LNCAP (cell line): ENCODE results near the gene SPATA18.

Experiments used
- CTCF ChIP-seq: fragments of 450-650 bp; IDR thresholded peaks from 2 replicates; pipeline ENCODE4 v1.5.1; 2017; ENCODE audit warnings: mild to moderate bottlenecking

SPATA18 gene

GRCh38 chr4:52054254-52054653, 3.1 kb downstream of the SPATA18 start:
- no peak for TF ChIP-seq CTCF

GRCh38 chr4:52057196-52057595, 6.1 kb downstream of the SPATA18 start:
- no peak for TF ChIP-seq CTCF

- TF ChIP-seq CTCF: no peak
Observed at GRCh38 chr4:52058275-52058674, 7.2 kb downstream of the SPATA18 start.

- TF ChIP-seq CTCF: no peak
Observed at GRCh38 chr4:52059372-52059771, 8.3 kb downstream of the SPATA18 start.

- no peak for TF ChIP-seq CTCF
Observed at GRCh38 chr4:52069571-52069970, 18.5 kb downstream of the SPATA18 start.

GRCh38 chr4:52071791-52072546, 20.9 kb downstream of the SPATA18 start:
- TF ChIP-seq CTCF: no peak

GRCh38 chr4:52076731-52077130, 25.6 kb downstream of the SPATA18 start:
- no peak for TF ChIP-seq CTCF

- no peak for TF ChIP-seq CTCF
Observed at GRCh38 chr4:52079659-52080058, 28.6 kb downstream of the SPATA18 start.
